Suprapubic skin (tissue), 4 donors: ENCODE measurements around the gene SLC38A10. TPM values are rescaled to one million over a fixed set of nuclear protein-coding genes. Genes with fewer than 3 reads are reported as not detected.

Experiments
- DNase-seq, 2 donors: peaks; one replicate each; pipeline ENCODE4 v3.0.0-alpha.2; 2019; ENCODE audit warnings: low spot score in 2 of 2
- H3K27ac ChIP-seq: fragments of 200-600 bp; sonication (generic); one replicate; pipeline ENCODE4 v1.5.1; 2019
- H3K27me3 ChIP-seq: fragments of 200-600 bp; sonication (generic); one replicate; pipeline ENCODE4 v1.5.1; 2019
- H3K36me3 ChIP-seq: fragments of 200-600 bp; sonication (generic); one replicate; pipeline ENCODE4 v1.5.1; 2019
- H3K4me1 ChIP-seq: fragments of 200-600 bp; sonication (generic); one replicate; pipeline ENCODE4 v1.5.1; 2019
- H3K4me3 ChIP-seq: fragments of 200-600 bp; sonication (generic); one replicate; pipeline ENCODE4 v1.5.1; 2019; ENCODE audit warnings: mild to moderate bottlenecking
- H3K9me3 ChIP-seq: fragments of 200-600 bp; sonication (generic); one replicate; pipeline ENCODE4 v1.5.1; 2019
- CTCF ChIP-seq, 2 donors: fragments of 200-600 bp in 1 of 2; fragments of 450-650 bp in 1 of 2; sonication (generic) in 1 of 2; IDR thresholded peaks; one replicate each; pipeline ENCODE4 v1.5.1; 2016 to 2019; ENCODE audit warnings: antibody characterized with exemption in 2 of 2, mild to moderate bottlenecking in 1 of 2, moderate library complexity in 1 of 2
- EP300 ChIP-seq: sonication (generic); formaldehyde crosslinking; IDR thresholded peaks from one replicate; pipeline ENCODE4 v1.6.1; 2017; ENCODE audit warnings: antibody characterized with exemption
- POLR2A ChIP-seq, 2 donors: fragments of 450-650 bp; IDR thresholded peaks; one replicate each; pipeline ENCODE4 v1.6.1; 2017; ENCODE audit warnings: antibody characterized with exemption in 2 of 2, mild to moderate bottlenecking in 2 of 2, moderate library complexity in 2 of 2
- POLR2AphosphoS5 ChIP-seq, 3 donors: sonication (generic); formaldehyde crosslinking; IDR thresholded peaks; one replicate each; pipeline ENCODE4 v1.6.1; 2017; ENCODE audit warnings: antibody characterized with exemption in 3 of 3
- WGBS: methylation state at CpG from one replicate; pipeline ENCODE4 v1.1.5; 2018; 5-methylcytosine and 5-hydroxymethylcytosine counted together
- total RNA-seq, 4 donors: library from RNA; depleted of rRNA; stranded (reverse); fragments of >200 nt; gene quantifications; one replicate each; pipeline ENCODE4 v1.1.0, GENCODE V29; 2016

SLC38A10 gene
- total RNA-seq, 4 donors from 2014 or later: 48.5 to 84.9 (median 69.4) TPM

GRCh38 chr17:81274471-81274855 is 20.6 kb downstream of the SLC38A10 start:
- Histone ChIP-seq H3K27ac (no peak overlapping the region), H3K4me1 (peaks cover 15% of the 10 kb centered on the region), H3K4me3 (no peak overlapping the region), H3K36me3 (peaks cover 72% of the 10 kb centered on the region), H3K9me3 (no peaks in the 10 kb centered on the region), H3K27me3 (no peaks in the 10 kb centered on the region)
- 94% methylated on average over 11 of the region's 14 CpGs for WGBS
- TF ChIP-seq EP300: no peak
- no peak for TF ChIP-seq POLR2A (IDR thresholded peaks at IDR 0.05)
- no peak for TF ChIP-seq CTCF (IDR thresholded peaks at IDR 0.05)
- TF ChIP-seq POLR2AphosphoS5 (IDR thresholded peaks at IDR 0.05): no peak
- no peak for DNase-seq

- no peak for TF ChIP-seq POLR2AphosphoS5 (IDR thresholded peaks at IDR 0.05)
- TF ChIP-seq POLR2A (IDR thresholded peaks at IDR 0.05): no peak
- no peak for TF ChIP-seq CTCF (IDR thresholded peaks at IDR 0.05)
- no peak for TF ChIP-seq EP300
- Histone ChIP-seq H3K4me3 (no peak overlapping the region), H3K9me3 (no peaks in the 10 kb centered on the region), H3K4me1 (peaks cover 15% of the 10 kb centered on the region), H3K27me3 (no peaks in the 10 kb centered on the region), H3K27ac (no peak overlapping the region), H3K36me3 (peaks cover 72% of the 10 kb centered on the region)
- 95% methylated on average over 22 of the region's 31 CpGs for WGBS
- DNase-seq: no peak
Measured at GRCh38 chr17:81273698-81274470, 21.2 kb downstream of the SLC38A10 start.

GRCh38 chr17:81272616-81273015 is 22.5 kb downstream of the SLC38A10 start:
- Histone ChIP-seq H3K4me3 (no peak overlapping the region), H3K27me3 (no peaks in the 10 kb centered on the region), H3K36me3 (peaks cover 69% of the 10 kb centered on the region), H3K9me3 (no peaks in the 10 kb centered on the region), H3K27ac (no peak overlapping the region), H3K4me1 (peaks cover 14% of the 10 kb centered on the region)
- no peak for DNase-seq
- WGBS: 43% methylated on average over 12 of the region's 12 CpGs
- TF ChIP-seq POLR2A (IDR thresholded peaks at IDR 0.05): no peak
- TF ChIP-seq CTCF (IDR thresholded peaks at IDR 0.05): no peak
- TF ChIP-seq POLR2AphosphoS5 (IDR thresholded peaks at IDR 0.05): no peak

- H3K36me3 ChIP-seq: peaks cover 58% of the 10 kb centered on the region
- no peak overlapping the region for H3K4me3 ChIP-seq
- H3K9me3 ChIP-seq: no peaks in the 10 kb centered on the region
- 63% methylated on average over 10 of the region's 12 CpGs for WGBS
- H3K4me1 ChIP-seq: peaks cover 5% of the 10 kb centered on the region
- DNase-seq: no peak
- no peak for TF ChIP-seq CTCF (IDR thresholded peaks at IDR 0.05)
- TF ChIP-seq POLR2A (IDR thresholded peaks at IDR 0.05): no peak
- TF ChIP-seq EP300: no peak
- no peak for TF ChIP-seq POLR2AphosphoS5 (IDR thresholded peaks at IDR 0.05)
- no peaks in the 10 kb centered on the region for H3K27me3 ChIP-seq
- no peak overlapping the region for H3K27ac ChIP-seq
Measured at GRCh38 chr17:81271226-81271625, 23.9 kb downstream of the SLC38A10 start.

- DNase-seq: no peak
- no peak for TF ChIP-seq POLR2A (IDR thresholded peaks at IDR 0.05)
- no peak for TF ChIP-seq EP300
- no peak for TF ChIP-seq CTCF (IDR thresholded peaks at IDR 0.05)
- TF ChIP-seq POLR2AphosphoS5 (IDR thresholded peaks at IDR 0.05): no peak
- 90% methylated on average over 16 of the region's 18 CpGs for WGBS
- H3K9me3 ChIP-seq: no peaks in the 10 kb centered on the region
- no peaks in the 10 kb centered on the region for H3K27me3 ChIP-seq
- no peak overlapping the region for H3K27ac ChIP-seq
- H3K4me1 ChIP-seq: peaks cover 5% of the 10 kb centered on the region
- peaks cover 59% of the 10 kb centered on the region for H3K36me3 ChIP-seq
- no peak overlapping the region for H3K4me3 ChIP-seq
Measured at GRCh38 chr17:81270279-81270678, 24.8 kb downstream of the SLC38A10 start.
